HFFc6 (cell line): ENCODE results near the gene CCNH. TPM values are rescaled to one million over a fixed set of nuclear protein-coding genes. Genes with fewer than 3 reads are reported as not detected.

Source experiments
- DNase-seq: peaks from one replicate; pipeline ENCODE4 v3.0.0-alpha.2; 2018
- H3K27ac Mint-ChIP-seq: 2 replicates; pipeline ENCODE4 v1.8.0; 2020; ENCODE audit warnings: mild to moderate bottlenecking, mixed read lengths
- H3K27me3 Mint-ChIP-seq: 2 replicates; pipeline ENCODE4 v1.8.0; 2021; ENCODE audit warnings: mild to moderate bottlenecking, moderate library complexity, mixed read lengths; ENCODE audit not compliant: insufficient read depth
- H3K36me3 Mint-ChIP-seq: 2 replicates; pipeline ENCODE4 v1.8.0; 2021; ENCODE audit warnings: low read depth, mixed read lengths
- H3K4me1 Mint-ChIP-seq: 2 replicates; pipeline ENCODE4 v1.8.0; 2020; ENCODE audit warnings: low read depth, mixed read lengths
- H3K4me3 Mint-ChIP-seq: 2 replicates; pipeline ENCODE4 v1.8.0; 2020; ENCODE audit warnings: mild to moderate bottlenecking, moderate library complexity, mixed read lengths
- H3K9me3 Mint-ChIP-seq: 2 replicates; pipeline ENCODE4 v1.8.0; 2020; ENCODE audit warnings: mild to moderate bottlenecking, mixed read lengths
- total RNA-seq, 6 experiments: library from RNA; stranded (reverse); fragmentation: NEBNext Ultra II Directional; extraction: Animal tissue kit (Norgen Biotek cat#: 25700); gene quantifications; 2 replicates in 1 of 6; 3 replicates in 5 of 6; pipeline ENCODE4 v1.2.3, GENCODE V29; 2021
- TF ChIP-seq, protein P1 (sequence below): fragments of 200-600 bp; sonication (generic); IDR thresholded peaks from 2 replicates; pipeline ENCODE4 v1.5.0; 2021; ENCODE audit warnings: antibody characterized with exemption, mild to moderate bottlenecking

Gene CCNH
- total RNA-seq, 6 experiments from 2014 or later: 49.5 to 69.0 (median 66.4) TPM

DNA sequence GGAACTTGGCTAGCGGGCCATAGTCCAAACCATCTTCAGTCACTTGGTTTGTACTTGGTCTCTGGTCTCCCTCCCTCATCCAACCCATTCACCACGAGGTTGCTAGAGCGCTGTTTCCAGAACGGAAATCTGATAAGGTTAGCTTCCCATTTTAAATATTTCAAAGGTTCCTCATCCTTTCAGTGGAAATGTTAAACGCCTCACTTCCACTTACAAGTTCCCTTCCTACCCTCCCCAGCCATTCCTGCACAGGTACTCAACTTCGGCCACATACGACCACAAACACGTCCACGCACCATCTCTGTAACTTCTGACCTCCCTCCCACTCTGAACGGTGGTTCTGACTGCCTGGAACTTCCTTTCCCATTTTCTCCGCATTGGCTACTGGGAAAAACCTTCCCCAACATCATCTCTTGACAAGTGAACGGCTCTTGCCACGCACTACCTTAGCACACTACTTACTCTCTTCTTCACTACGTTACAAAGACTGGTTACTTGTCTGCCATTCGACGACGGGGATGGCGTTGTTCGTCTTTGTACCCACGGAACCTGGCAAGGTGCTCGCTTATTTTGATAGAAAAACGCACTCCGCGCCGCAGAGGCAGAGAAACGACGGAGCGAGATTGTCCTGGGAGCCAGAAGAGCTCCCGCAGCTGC lies 629 bp downstream of the CCNH start:
- TF ChIP-seq, protein P1, sequence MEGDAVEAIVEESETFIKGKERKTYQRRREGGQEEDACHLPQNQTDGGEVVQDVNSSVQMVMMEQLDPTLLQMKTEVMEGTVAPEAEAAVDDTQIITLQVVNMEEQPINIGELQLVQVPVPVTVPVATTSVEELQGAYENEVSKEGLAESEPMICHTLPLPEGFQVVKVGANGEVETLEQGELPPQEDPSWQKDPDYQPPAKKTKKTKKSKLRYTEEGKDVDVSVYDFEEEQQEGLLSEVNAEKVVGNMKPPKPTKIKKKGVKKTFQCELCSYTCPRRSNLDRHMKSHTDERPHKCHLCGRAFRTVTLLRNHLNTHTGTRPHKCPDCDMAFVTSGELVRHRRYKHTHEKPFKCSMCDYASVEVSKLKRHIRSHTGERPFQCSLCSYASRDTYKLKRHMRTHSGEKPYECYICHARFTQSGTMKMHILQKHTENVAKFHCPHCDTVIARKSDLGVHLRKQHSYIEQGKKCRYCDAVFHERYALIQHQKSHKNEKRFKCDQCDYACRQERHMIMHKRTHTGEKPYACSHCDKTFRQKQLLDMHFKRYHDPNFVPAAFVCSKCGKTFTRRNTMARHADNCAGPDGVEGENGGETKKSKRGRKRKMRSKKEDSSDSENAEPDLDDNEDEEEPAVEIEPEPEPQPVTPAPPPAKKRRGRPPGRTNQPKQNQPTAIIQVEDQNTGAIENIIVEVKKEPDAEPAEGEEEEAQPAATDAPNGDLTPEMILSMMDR: no peak
- peak overlapping the region; percentile 96 for H3K27ac Mint-ChIP-seq
- H3K36me3 Mint-ChIP-seq: peaks cover 48% of the 10 kb centered on the region
- H3K4me1 Mint-ChIP-seq: peaks cover 45% of the 10 kb centered on the region
- DNase-seq: no peak
- peak overlapping the region; percentile 97 for H3K4me3 Mint-ChIP-seq
- H3K9me3 Mint-ChIP-seq: no peaks in the 10 kb centered on the region
- peaks cover 9% of the 10 kb centered on the region for H3K27me3 Mint-ChIP-seq

DNA sequence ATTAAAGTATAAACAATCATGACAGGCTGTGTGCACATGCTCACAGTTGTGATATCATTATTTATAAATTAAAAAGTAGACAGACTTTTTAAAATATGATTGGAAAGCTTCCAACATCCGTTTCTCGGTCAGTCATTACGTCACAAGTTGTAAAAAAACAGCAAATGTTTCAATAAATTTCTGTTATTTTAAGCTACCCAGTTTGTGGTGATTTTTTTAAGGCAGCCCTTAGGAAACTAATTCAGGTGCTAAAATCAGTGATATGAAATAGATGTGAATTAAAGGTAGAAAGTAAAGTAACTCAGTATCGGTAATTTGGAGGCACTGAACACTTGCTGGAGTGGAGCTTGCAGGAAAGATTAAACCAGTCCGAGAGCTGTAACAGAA lies 1.2 kb downstream of the CCNH start:
- peak overlapping the region; percentile 96 for H3K27ac Mint-ChIP-seq
- TF ChIP-seq, protein P1: no peak
- no peak for DNase-seq

DNA sequence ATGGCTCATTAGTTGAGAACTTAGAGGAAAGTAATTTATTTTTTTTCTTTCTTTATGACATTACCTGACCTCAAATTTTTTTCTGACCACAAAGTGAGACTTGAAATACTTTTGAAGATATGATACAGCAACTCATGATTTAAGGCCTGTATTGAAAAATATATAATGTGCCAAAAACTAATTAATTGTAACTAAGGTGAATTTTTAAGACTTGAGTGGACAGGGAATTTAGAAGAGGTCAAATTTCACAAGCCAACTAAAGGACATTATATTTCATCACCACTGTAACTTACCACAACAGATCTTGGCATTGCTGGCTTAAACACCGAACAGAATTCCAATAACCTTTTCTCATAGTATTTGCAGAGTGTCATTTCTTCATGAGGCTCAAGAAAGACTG lies 1.8 kb downstream of the CCNH start:
- peaks cover 9% of the 10 kb centered on the region for H3K27me3 Mint-ChIP-seq
- H3K4me3 Mint-ChIP-seq: peak overlapping the region; percentile 97
- peaks cover 57% of the 10 kb centered on the region for H3K4me1 Mint-ChIP-seq
- peak; percentile 96 for DNase-seq
- H3K27ac Mint-ChIP-seq: peak overlapping the region; percentile 96
- TF ChIP-seq, protein P1: no peak
- no peaks in the 10 kb centered on the region for H3K9me3 Mint-ChIP-seq
- H3K36me3 Mint-ChIP-seq: peaks cover 60% of the 10 kb centered on the region

More for the DNA sequence above, 1.2 kb downstream of the CCNH start:
- Mint-ChIP-seq H3K27me3 (peaks cover 9% of the 10 kb centered on the region), H3K9me3 (no peaks in the 10 kb centered on the region), H3K4me1 (peaks cover 50% of the 10 kb centered on the region), H3K4me3 (peak overlapping the region; percentile 97), H3K36me3 (peaks cover 54% of the 10 kb centered on the region)

DNA sequence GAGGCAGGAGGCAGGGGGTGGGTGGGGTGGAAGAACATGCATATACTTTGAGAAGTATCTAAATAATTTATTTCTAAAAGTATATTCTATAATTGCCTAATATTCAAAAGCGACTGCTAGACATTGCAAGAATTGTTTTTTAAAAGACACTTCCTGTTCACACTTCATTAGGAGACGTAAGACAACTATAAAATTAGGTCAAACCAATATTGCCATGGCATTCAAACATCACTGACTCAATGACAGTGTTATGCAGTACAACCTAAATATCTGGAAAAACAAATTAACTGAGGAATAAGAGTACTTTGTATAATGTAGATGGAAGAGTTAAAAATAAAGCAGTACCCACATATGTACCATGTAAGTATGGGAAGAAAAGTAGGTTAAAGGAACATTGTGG lies 4.5 kb downstream of the CCNH start:
- Mint-ChIP-seq H3K27ac (no peak overlapping the region; the same call in 1 of the 2 replicates), H3K27me3 (peaks cover 11% of the 10 kb centered on the region), H3K4me3 (no peak overlapping the region), H3K36me3 (peaks cover 81% of the 10 kb centered on the region), H3K9me3 (no peaks in the 10 kb centered on the region), H3K4me1 (peaks cover 62% of the 10 kb centered on the region)
- TF ChIP-seq, protein P1: no peak
- no peak for DNase-seq

DNA sequence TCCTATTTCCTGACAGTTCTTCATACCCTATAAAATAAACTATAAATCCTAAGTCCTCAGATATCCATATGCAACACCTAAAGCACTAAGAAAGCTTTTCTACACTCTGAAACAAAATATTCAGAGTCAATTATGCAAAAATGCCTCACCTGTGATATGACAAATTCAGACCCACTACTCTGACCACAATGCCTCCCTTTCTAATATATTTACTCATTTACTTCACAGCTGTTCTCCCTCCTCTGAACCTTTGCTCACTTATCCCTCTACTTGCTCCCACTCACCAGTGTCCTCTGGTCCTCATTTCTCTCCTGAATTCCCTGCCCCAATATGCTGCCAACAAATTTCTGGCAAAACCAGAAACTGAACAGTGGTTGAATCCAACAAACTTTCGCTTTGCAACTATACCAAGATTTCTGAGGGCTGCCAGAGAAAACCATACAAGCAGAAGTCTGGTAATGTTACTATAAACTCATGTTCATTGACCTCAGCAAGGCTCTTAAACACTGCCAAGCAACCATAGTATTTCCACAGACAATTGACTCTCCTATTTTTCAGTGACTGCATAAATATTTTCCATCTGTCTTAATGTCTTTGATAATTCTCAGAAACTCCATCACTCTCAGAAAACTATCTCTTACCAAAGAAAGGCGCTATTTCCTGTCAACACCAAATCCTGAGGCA lies 7.1 kb downstream of the CCNH start:
- H3K4me1 Mint-ChIP-seq: peaks cover 57% of the 10 kb centered on the region
- H3K9me3 Mint-ChIP-seq: no peaks in the 10 kb centered on the region; the same call in 1 of the 2 replicates
- peaks cover 2% of the 10 kb centered on the region for H3K27me3 Mint-ChIP-seq
- TF ChIP-seq, protein P1: no peak
- peak overlapping the region; percentile 52 for H3K27ac Mint-ChIP-seq
- H3K4me3 Mint-ChIP-seq: 0 out of 2 replicates have a peak overlapping the region, but pooled peaks have one; percentile 7
- peaks cover 79% of the 10 kb centered on the region for H3K36me3 Mint-ChIP-seq
- DNase-seq: no peak
